IMR-90 (cell line): ENCODE results near the gene SUSD6. TPM values are rescaled to one million over a fixed set of nuclear protein-coding genes. Genes with fewer than 3 reads are reported as not detected.

Source experiments
- ATAC-seq: fragments of 200-7000 bp; cut with Tn5 transposase; 2 replicates; pipeline ENCODE4 v1.9.1; 2020; ENCODE audit warnings: low read depth, mild to moderate bottlenecking, moderate library complexity
- BruUV-seq: library from RNA; stranded (reverse); fragments of 400-500 nt; replicated peaks from 2 replicates; lab custom pipeline; 2021; lab: Mats Ljungman, UMichigan
- CTCF ChIA-PET: fragments of 300-600 bp; formaldehyde crosslinking; extraction: SDS; loops from one replicate; lab custom pipeline; 2021; ENCODE audit warnings: antibody characterized with exemption; lab: Yijun Ruan, JAX
- POLR2A ChIA-PET: fragments of 300-600 bp; sonication (Branson Sonifier 250); formaldehyde crosslinking; loops from one replicate; lab custom pipeline; 2022; ENCODE audit warnings: antibody characterized with exemption; ENCODE audit not compliant: unreplicated experiment; lab: Charles Lee
- DNase-seq: peaks from one replicate; pipeline ENCODE4 v3.0.0; 2013
- H2AFZ ChIP-seq: replicated peaks from 2 replicates; pipeline ENCODE3; 2013; ENCODE audit warnings: low read length, mild to moderate bottlenecking; ENCODE audit not compliant: poor library complexity
- H2AK5ac ChIP-seq: 2 replicates; pipeline ENCODE4 v1.6.1; 2013; ENCODE audit warnings: low read depth, low read length, inconsistent platforms
- H2AK9ac ChIP-seq: replicated peaks from 2 replicates; pipeline ENCODE3; 2013; ENCODE audit warnings: mild to moderate bottlenecking, low read depth, low read length, moderate library complexity; ENCODE audit not compliant: poor library complexity
- H2BK120ac ChIP-seq: 2 replicates; pipeline ENCODE4 v1.6.1; 2013; ENCODE audit warnings: low read depth, low read length, inconsistent platforms
- H2BK15ac ChIP-seq: 3 replicates; pipeline ENCODE4 v1.6.1; 2013; ENCODE audit warnings: low read depth, low read length, inconsistent platforms
- H2BK20ac ChIP-seq: 2 replicates; pipeline ENCODE4 v1.6.1; 2013; ENCODE audit warnings: low read depth, mild to moderate bottlenecking, inconsistent platforms, low read length, moderate library complexity
- H2BK5ac ChIP-seq: 2 replicates; pipeline ENCODE4 v1.6.1; 2013; ENCODE audit warnings: mild to moderate bottlenecking, low read depth, low read length, inconsistent platforms; ENCODE audit not compliant: poor library complexity, severe bottlenecking
- H3K14ac ChIP-seq: replicated peaks from 2 replicates; pipeline ENCODE4 v1.6.1; 2013; ENCODE audit warnings: low read depth, low read length, inconsistent platforms
- H3K18ac ChIP-seq: 2 replicates; pipeline ENCODE4 v1.6.1; 2013; ENCODE audit warnings: low read depth, low read length, control low read depth
- H3K23ac ChIP-seq: 2 replicates; pipeline ENCODE4 v1.6.1; 2013; ENCODE audit warnings: low read depth, low read length, inconsistent platforms
- H3K27ac ChIP-seq: 2 replicates; pipeline ENCODE4 v1.5.1; 2013; ENCODE audit warnings: mild to moderate bottlenecking, control low read depth, low read length; ENCODE audit not compliant: insufficient read depth
- H3K27me3 ChIP-seq: 2 replicates; pipeline ENCODE4 v1.6.1; 2013; ENCODE audit warnings: low read length; ENCODE audit not compliant: control insufficient read depth, insufficient read depth
- H3K36me3 ChIP-seq: 2 replicates; pipeline ENCODE4 v1.6.1; 2013; ENCODE audit warnings: low read length, mixed read lengths; ENCODE audit not compliant: control insufficient read depth, insufficient read depth
- H3K4ac ChIP-seq: 2 replicates; pipeline ENCODE4 v1.6.1; 2013; ENCODE audit warnings: low read depth, low read length, inconsistent platforms
- H3K4me1 ChIP-seq: 2 replicates; pipeline ENCODE4 v1.6.1; 2013; ENCODE audit warnings: low read length, mixed read lengths; ENCODE audit not compliant: control insufficient read depth, insufficient read depth
- H3K4me2 ChIP-seq: 2 replicates; pipeline ENCODE4 v1.6.1; 2013; ENCODE audit warnings: low read depth, mild to moderate bottlenecking, control low read depth, low read length, moderate library complexity
- H3K4me3 ChIP-seq: 2 replicates; pipeline ENCODE4 v1.5.1; 2013; ENCODE audit warnings: low read depth, mild to moderate bottlenecking, control low read depth, low read length, moderate library complexity; ENCODE audit not compliant: insufficient read depth
- H3K56ac ChIP-seq: 2 replicates; pipeline ENCODE4 v1.6.1; 2013; ENCODE audit warnings: low read length, inconsistent platforms; ENCODE audit not compliant: insufficient read depth; ENCODE audit errors: extremely low read depth
- H3K79me1 ChIP-seq, 2 experiments: 2 replicates each; pipeline ENCODE4 v1.6.1; 2013; ENCODE audit warnings: low read length in 2 of 2, inconsistent platforms in 1 of 2, low read depth in 1 of 2
- H3K9ac ChIP-seq: 2 replicates; pipeline ENCODE4 v1.6.1; 2013; ENCODE audit warnings: low read depth, low read length, control low read depth
- H3K9me1 ChIP-seq: 2 replicates; pipeline ENCODE4 v1.6.1; 2013; ENCODE audit warnings: low read length, inconsistent platforms; ENCODE audit not compliant: insufficient read depth
- H3K9me3 ChIP-seq: 2 replicates; pipeline ENCODE4 v1.6.1; 2013; ENCODE audit warnings: low read length; ENCODE audit not compliant: control insufficient read depth, insufficient read depth
- H4K20me1 ChIP-seq: 2 replicates; pipeline ENCODE4 v1.6.1; 2013; ENCODE audit warnings: low read length, inconsistent platforms; ENCODE audit not compliant: insufficient read depth
- H4K5ac ChIP-seq: 2 replicates; pipeline ENCODE4 v1.6.1; 2013; ENCODE audit warnings: mild to moderate bottlenecking, low read depth, low read length, control low read depth
- H4K8ac ChIP-seq, 2 experiments: 2 replicates each; pipeline ENCODE4 v1.6.1; 2013; ENCODE audit warnings: low read depth in 2 of 2, low read length in 2 of 2, control low read depth in 1 of 2, inconsistent platforms in 1 of 2
- H4K91ac ChIP-seq: 2 replicates; pipeline ENCODE4 v1.6.1; 2013; ENCODE audit warnings: low read depth, low read length, inconsistent platforms; ENCODE audit not compliant: insufficient read depth
- BHLHE40 ChIP-seq: fragments of 150-350 bp; IDR thresholded peaks from 2 replicates; pipeline ENCODE4 v1.6.1; 2016; ENCODE audit warnings: mild to moderate bottlenecking, low read depth, low read length
- CEBPB ChIP-seq: IDR thresholded peaks from 2 replicates; pipeline ENCODE4 v1.6.1; 2012; ENCODE audit warnings: low read depth, low read length, improper control_type of control experiment
- CHD1 ChIP-seq: IDR thresholded peaks from 2 replicates; pipeline ENCODE4 v1.6.1; 2012; ENCODE audit warnings: low read depth, low read length, improper control_type of control experiment
- FOS ChIP-seq: fragments of 150-350 bp; IDR thresholded peaks from 2 replicates; pipeline ENCODE4 v1.6.1; 2016; ENCODE audit warnings: low read depth, low read length
- MAZ ChIP-seq: IDR thresholded peaks from 2 replicates; pipeline ENCODE4 v1.6.1; 2012; ENCODE audit warnings: low read depth, mild to moderate bottlenecking, low read length, improper control_type of control experiment, moderate library complexity, borderline replicate concordance
- MXI1 ChIP-seq: IDR thresholded peaks from 2 replicates; pipeline ENCODE4 v1.6.1; 2012; ENCODE audit warnings: low read depth, mild to moderate bottlenecking, low read length, moderate library complexity, borderline replicate concordance
- NFE2L2 ChIP-seq: fragments of 150-350 bp; IDR thresholded peaks from 2 replicates; pipeline ENCODE4 v1.6.1; 2016; ENCODE audit warnings: low read depth, mild to moderate bottlenecking, low read length
- POLR2A ChIP-seq: IDR thresholded peaks from 2 replicates; pipeline ENCODE4 v1.6.1; 2012; ENCODE audit warnings: mild to moderate bottlenecking, low read depth, low read length
- RAD21 ChIP-seq: IDR thresholded peaks from 2 replicates; pipeline ENCODE4 v1.6.1; 2012; ENCODE audit warnings: low read length, improper control_type of control experiment
- RCOR1 ChIP-seq: IDR thresholded peaks from 2 replicates; pipeline ENCODE4 v1.6.1; 2012; ENCODE audit warnings: mild to moderate bottlenecking, low read length, improper control_type of control experiment; ENCODE audit not compliant: insufficient replicate concordance
- RFX5 ChIP-seq: IDR thresholded peaks from 2 replicates; pipeline ENCODE4 v1.8.0; 2012; ENCODE audit warnings: low read depth, mild to moderate bottlenecking, low read length, moderate library complexity
- SMC3 ChIP-seq: fragments of 150-350 bp; IDR thresholded peaks from 2 replicates; pipeline ENCODE4 v1.6.1; 2016; ENCODE audit warnings: low read depth, mild to moderate bottlenecking, antibody characterized with exemption, low read length, moderate library complexity
- WGBS, 2 experiments: methylation state at CpG; one replicate each; pipeline versions ENCODE4 v1.1.5 to v1.1.7; 2013; ENCODE audit warnings: missing lambda C conversion rate in 2 of 2; ENCODE audit not compliant: insufficient read length in 1 of 2; ENCODE audit errors: extremely low coverage in 2 of 2; 5-methylcytosine and 5-hydroxymethylcytosine counted together
- dilution Hi-C: fragments of 300-500 bp; cut with HindIII; formaldehyde crosslinking; loops from one replicate; pipeline ENCODE4 v1.14.3; 2018; ENCODE audit warnings: low sequenced_read_pairs; ENCODE audit not compliant: unreplicated experiment
- in situ Hi-C: fragments of 300-500 bp; cut with MboI; formaldehyde crosslinking; loops from 3 replicates; pipeline ENCODE4 v1.14.3; 2019; ENCODE audit warnings: low sequenced_read_pairs, inconsistent platforms, mixed read lengths
- intact Hi-C: fragments of 100-400 bp; cut with micrococcal nuclease; formaldehyde crosslinking; loops from 2 replicates; pipeline ENCODE4 v1.10.0; 2022
- polyA plus RNA-seq, 3 experiments: library from polyadenylated mRNA; depleted of rRNA; stranded (reverse); fragments of >200 nt; gene quantifications; 2 replicates each; pipeline ENCODE4 v1.2.3, GENCODE V29; 2012; ENCODE audit warnings: low replicate concordance in 1 of 3
- total RNA-seq: library from RNA; depleted of rRNA; stranded (reverse); fragments of >200 nt; gene quantifications from 2 replicates; pipeline ENCODE4 v1.2.3, GENCODE V29; 2012
- TF ChIP-seq, protein P1 (sequence below): conservative IDR thresholded peaks from 2 replicates; pipeline ENCODE4 v1.5.1; 2012; ENCODE audit warnings: mild to moderate bottlenecking, low read depth, low read length, improper control_type of control experiment
- TF ChIP-seq, protein P2 (sequence below): fragments of 150-350 bp; IDR thresholded peaks from 2 replicates; pipeline ENCODE4 v1.6.1; 2016; ENCODE audit warnings: low read depth, mild to moderate bottlenecking, low read length, moderate library complexity, borderline replicate concordance

The SUSD6 gene
- total and polyA plus RNA-seq, 2 of the 4 experiments (the other 2 are of a cell fraction) = 2.3 to 10.1 TPM

DNA sequence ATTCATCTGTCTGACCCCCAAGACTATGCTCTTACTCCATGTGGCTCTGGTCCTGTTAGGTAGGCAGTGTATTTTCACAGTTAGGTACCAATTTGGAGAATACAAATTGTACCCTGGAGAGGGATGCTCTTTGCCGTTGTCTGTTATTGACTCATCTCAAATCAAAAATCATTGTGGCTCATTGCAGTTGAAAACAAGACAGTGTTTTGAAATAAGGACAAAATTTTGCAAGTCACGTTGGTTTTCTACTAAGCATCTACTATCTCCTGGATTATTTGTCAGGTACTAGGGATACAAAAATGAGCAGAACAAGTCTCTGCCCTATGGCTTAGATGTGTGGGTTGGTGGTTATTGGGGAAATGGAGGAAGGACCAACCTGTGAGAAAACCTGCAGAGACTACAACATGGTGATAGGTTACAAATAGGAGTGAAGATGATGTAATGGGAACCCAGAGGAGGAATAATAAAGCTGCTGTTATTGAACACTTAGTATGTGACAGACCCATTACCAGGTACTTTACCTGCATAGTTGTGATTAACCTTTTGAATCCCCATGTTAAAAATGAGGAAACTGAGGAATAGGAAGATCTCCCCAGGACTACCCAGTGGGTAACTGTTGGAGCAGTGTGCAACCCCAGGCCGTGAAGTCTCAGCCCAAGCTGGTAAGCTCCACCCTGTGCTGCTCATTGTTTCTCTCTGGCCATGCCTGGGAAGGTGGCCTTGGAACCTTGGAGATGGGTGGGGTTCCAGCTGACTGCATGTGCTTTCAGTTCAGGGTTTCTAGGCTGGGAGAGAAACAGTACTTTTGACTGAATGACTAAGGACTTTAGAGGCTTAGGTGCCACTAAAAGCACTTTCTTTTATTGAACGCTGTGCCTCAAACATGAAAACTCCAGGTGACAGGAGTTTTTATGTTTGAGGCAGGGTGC lies 82.7 kb downstream of the SUSD6 start:
- H3K4me2 ChIP-seq = no peak overlapping the region
- no peak overlapping the region for H2BK15ac ChIP-seq
- CTCF ChIA-PET = no interaction called here
- H4K91ac ChIP-seq = no peak overlapping the region
- in situ Hi-C loops (no loop called here), dilution Hi-C loops (no loop called here), intact Hi-C loops (no loop called here)
- H3K4me3 ChIP-seq = no peak overlapping the region
- no peak overlapping the region for H2AFZ ChIP-seq
- no peak overlapping the region for H3K27ac ChIP-seq
- no CpG with 5 or more reads among the region's 4 CpGs for WGBS, 2 experiments
- H3K27me3 ChIP-seq = no peaks in the 10 kb centered on the region
- H4K20me1 ChIP-seq = peaks cover 40% of the 10 kb centered on the region
- no peak for DNase-seq
- H2AK9ac ChIP-seq = peak overlapping the region; percentile 38
- no TSS peak for BruUV-seq
- H3K9me3 ChIP-seq = no peaks in the 10 kb centered on the region
- peaks cover 33 to 83% of the 10 kb centered on the region in 2 experiments for H3K79me1 ChIP-seq
- H3K36me3 ChIP-seq = peaks cover 2% of the 10 kb centered on the region; the same call in 1 of the 2 replicates
- H2BK5ac ChIP-seq = no peak overlapping the region
- H3K23ac ChIP-seq = 0 out of 2 replicates have a peak overlapping the region, but pooled peaks have one; percentile 32
- H3K4me1 ChIP-seq = peaks cover 26% of the 10 kb centered on the region
- H2AK5ac ChIP-seq = no peak overlapping the region
- H3K18ac ChIP-seq = no peak overlapping the region
- H3K14ac ChIP-seq = 0 out of 2 replicates have a peak overlapping the region, but pooled peaks have one; percentile 12
- ATAC-seq = no peak
- no peak overlapping the region for H4K8ac ChIP-seq
- POLR2A ChIA-PET = no interaction called here
- H3K56ac ChIP-seq = no peak overlapping the region
- no peak overlapping the region for H4K5ac ChIP-seq
- 0 out of 2 replicates have a peak overlapping the region, but pooled peaks have one; percentile 17 for H3K4ac ChIP-seq
- peaks cover 38% of the 10 kb centered on the region for H3K9me1 ChIP-seq
- no peak overlapping the region for H2BK20ac ChIP-seq
- no peak overlapping the region for H2BK120ac ChIP-seq
- H3K9ac ChIP-seq = no peak overlapping the region
- no peak for TF ChIP-seq NFE2L2
- no peak for TF ChIP-seq CHD1
- no peak for TF ChIP-seq CEBPB
- no peak for TF ChIP-seq MAZ
- TF ChIP-seq, protein P1, sequence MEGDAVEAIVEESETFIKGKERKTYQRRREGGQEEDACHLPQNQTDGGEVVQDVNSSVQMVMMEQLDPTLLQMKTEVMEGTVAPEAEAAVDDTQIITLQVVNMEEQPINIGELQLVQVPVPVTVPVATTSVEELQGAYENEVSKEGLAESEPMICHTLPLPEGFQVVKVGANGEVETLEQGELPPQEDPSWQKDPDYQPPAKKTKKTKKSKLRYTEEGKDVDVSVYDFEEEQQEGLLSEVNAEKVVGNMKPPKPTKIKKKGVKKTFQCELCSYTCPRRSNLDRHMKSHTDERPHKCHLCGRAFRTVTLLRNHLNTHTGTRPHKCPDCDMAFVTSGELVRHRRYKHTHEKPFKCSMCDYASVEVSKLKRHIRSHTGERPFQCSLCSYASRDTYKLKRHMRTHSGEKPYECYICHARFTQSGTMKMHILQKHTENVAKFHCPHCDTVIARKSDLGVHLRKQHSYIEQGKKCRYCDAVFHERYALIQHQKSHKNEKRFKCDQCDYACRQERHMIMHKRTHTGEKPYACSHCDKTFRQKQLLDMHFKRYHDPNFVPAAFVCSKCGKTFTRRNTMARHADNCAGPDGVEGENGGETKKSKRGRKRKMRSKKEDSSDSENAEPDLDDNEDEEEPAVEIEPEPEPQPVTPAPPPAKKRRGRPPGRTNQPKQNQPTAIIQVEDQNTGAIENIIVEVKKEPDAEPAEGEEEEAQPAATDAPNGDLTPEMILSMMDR = no peak
- no peak for TF ChIP-seq RCOR1
- TF ChIP-seq, protein P2, sequence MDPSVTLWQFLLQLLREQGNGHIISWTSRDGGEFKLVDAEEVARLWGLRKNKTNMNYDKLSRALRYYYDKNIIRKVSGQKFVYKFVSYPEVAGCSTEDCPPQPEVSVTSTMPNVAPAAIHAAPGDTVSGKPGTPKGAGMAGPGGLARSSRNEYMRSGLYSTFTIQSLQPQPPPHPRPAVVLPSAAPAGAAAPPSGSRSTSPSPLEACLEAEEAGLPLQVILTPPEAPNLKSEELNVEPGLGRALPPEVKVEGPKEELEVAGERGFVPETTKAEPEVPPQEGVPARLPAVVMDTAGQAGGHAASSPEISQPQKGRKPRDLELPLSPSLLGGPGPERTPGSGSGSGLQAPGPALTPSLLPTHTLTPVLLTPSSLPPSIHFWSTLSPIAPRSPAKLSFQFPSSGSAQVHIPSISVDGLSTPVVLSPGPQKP = no peak
- TF ChIP-seq MXI1 = no peak
- no peak for TF ChIP-seq BHLHE40
- TF ChIP-seq FOS = no peak
- no peak for TF ChIP-seq SMC3
- TF ChIP-seq RAD21 = no peak
- TF ChIP-seq POLR2A = no peak
- TF ChIP-seq RFX5 = no peak
